Measurements from ENCODE around the gene DPH1. TPM values are rescaled to one million over a fixed set of nuclear protein-coding genes. Genes with fewer than 3 reads are reported as not detected.
A peak's percentile ranks its signal among the peaks of the same experiment; 100 is the strongest.

Gene DPH1
- total RNA-seq, 6 donors from 2014 or later = 28.8 to 129 (median 45.1) TPM

GRCh38 chr17:2067048-2067561, 37.2 kb downstream of the DPH1 start:
- Histone ChIP-seq H3K9me3 (no peaks in the 10 kb centered on the region), H3K27me3 (no peaks in the 10 kb centered on the region), H3K27ac (peak overlapping the region; percentile 53 to 84 (median 70)), H3K36me3 (peaks cover 0 to 38% (median 18%) of the 10 kb centered on the region in 4 donors), H3K4me1 (peaks cover 52 to 69% (median 62%) of the 10 kb centered on the region in 4 donors), H3K4me3 (no peak overlapping the region)
- WGBS, 2 donors = 77 to 79% methylated on average over 14 of the region's 14 CpGs
- no peak for TF ChIP-seq POLR2AphosphoS5 (IDR thresholded peaks at IDR 0.05)
- no peak for TF ChIP-seq CTCF (IDR thresholded peaks at IDR 0.05)
- no peak for TF ChIP-seq POLR2A (IDR thresholded peaks at IDR 0.05)
- DNase-seq = no peak
- no peak for ATAC-seq (ENCODE audit: low FRiP score in 2 of 2)

- ATAC-seq (ENCODE audit: low FRiP score in 2 of 2) (no peak), DNase-seq (no peak)
- 45 to 48% methylated on average over 5 of the region's 5 CpGs for WGBS, 2 donors
- Histone ChIP-seq H3K4me1 (peaks cover 57 to 71% (median 64%) of the 10 kb centered on the region in 4 donors), H3K4me3 (no peak overlapping the region), H3K36me3 (peaks cover 0 to 35% (median 18%) of the 10 kb centered on the region in 4 donors), H3K27me3 (no peaks in the 10 kb centered on the region), H3K9me3 (no peaks in the 10 kb centered on the region), H3K27ac (peak overlapping the region; percentile 53 to 84 (median 70))
- no peak for TF ChIP-seq CTCF (IDR thresholded peaks at IDR 0.05)
- TF ChIP-seq EP300 (IDR thresholded peaks at IDR 0.05) = no peak
- TF ChIP-seq POLR2AphosphoS5 (IDR thresholded peaks at IDR 0.05) = peak in 1 of 2 donors; percentile 26
- no peak for TF ChIP-seq POLR2A (IDR thresholded peaks at IDR 0.05)
Observed at GRCh38 chr17:2067608-2068024, 37.7 kb downstream of the DPH1 start.

- ATAC-seq (ENCODE audit: low FRiP score in 2 of 2) (peak in 1 of 2 donors; percentile 35), DNase-seq (no peak)
- peaks cover 0 to 32% (median 18%) of the 10 kb centered on the region in 4 donors for H3K36me3 ChIP-seq
- H3K27me3 ChIP-seq = no peaks in the 10 kb centered on the region
- WGBS, 2 donors = 55 to 73% methylated on average over 2 to 6 of the region's 6 CpGs
- H3K9me3 ChIP-seq = no peaks in the 10 kb centered on the region
- TF ChIP-seq POLR2AphosphoS5 (IDR thresholded peaks at IDR 0.05) = no peak
- H3K4me1 ChIP-seq = peaks cover 55 to 70% (median 65%) of the 10 kb centered on the region in 4 donors
- no peak overlapping the region for H3K4me3 ChIP-seq
- peak overlapping the region; percentile 53 to 84 (median 70) for H3K27ac ChIP-seq
Observed at GRCh38 chr17:2068031-2068518, 38.1 kb downstream of the DPH1 start.

GRCh38 chr17:2068519-2069051, 38.6 kb downstream of the DPH1 start:
- TF ChIP-seq POLR2A (IDR thresholded peaks at IDR 0.05) (no peak), CTCF (IDR thresholded peaks at IDR 0.05) (no peak), EP300 (IDR thresholded peaks at IDR 0.05) (no peak), POLR2AphosphoS5 (IDR thresholded peaks at IDR 0.05) (no peak)
- Histone ChIP-seq H3K4me3 (no peak overlapping the region), H3K36me3 (peaks cover 0 to 28% (median 15%) of the 10 kb centered on the region in 4 donors), H3K4me1 (peaks cover 54 to 70% (median 63%) of the 10 kb centered on the region in 4 donors), H3K27me3 (no peaks in the 10 kb centered on the region), H3K27ac (peak overlapping the region; percentile 9 to 84 (median 70)), H3K9me3 (no peaks in the 10 kb centered on the region)
- WGBS, 2 donors = 80 to 82% methylated on average over 12 to 13 of the region's 15 CpGs
- DNase-seq (peak in 1 of 2 donors; percentile 65), ATAC-seq (ENCODE audit: low FRiP score in 2 of 2) (no peak)

GRCh38 chr17:2070241-2071023, 40.5 kb downstream of the DPH1 start:
- no peak overlapping the region for H3K4me3 ChIP-seq
- DNase-seq (peak in 1 of 2 donors; percentile 36), ATAC-seq (ENCODE audit: low FRiP score in 2 of 2) (no peak)
- H3K27me3 ChIP-seq = no peaks in the 10 kb centered on the region
- TF ChIP-seq POLR2AphosphoS5 (IDR thresholded peaks at IDR 0.05) = no peak
- TF ChIP-seq CTCF (IDR thresholded peaks at IDR 0.05) = no peak
- no peak for TF ChIP-seq EP300 (IDR thresholded peaks at IDR 0.05)
- no peak for TF ChIP-seq POLR2A (IDR thresholded peaks at IDR 0.05)
- peaks cover 0 to 13% (median 4%) of the 10 kb centered on the region in 4 donors for H3K36me3 ChIP-seq
- no peaks in the 10 kb centered on the region for H3K9me3 ChIP-seq
- peak overlapping the region; percentile 75 to 90 (median 80) for H3K27ac ChIP-seq
- peaks cover 52 to 70% (median 63%) of the 10 kb centered on the region in 4 donors for H3K4me1 ChIP-seq
- WGBS, 2 donors = 71 to 75% methylated on average over 11 to 13 of the region's 13 CpGs
